Mesenchymal stem cell (in vitro differentiated cells and primary cell): ENCODE data around the gene GAST.
"Not testable (repeated sequence)": the region's sequence is repeated elsewhere in the genome, so short reads cannot be mapped to it uniquely, and the experiment has no call there.

Experiments used
- DNase-seq: peaks from one replicate; pipeline ENCODE4 v3.0.0-alpha.2; 2013
- H2AFZ ChIP-seq: one replicate; pipeline ENCODE4 v1.6.1; 2013; ENCODE audit warnings: low read depth, mild to moderate bottlenecking, control low read depth, inconsistent platforms, low read length, moderate library complexity
- H2AK5ac ChIP-seq: 2 replicates; pipeline ENCODE4 v1.6.1; 2013; ENCODE audit warnings: low read length, moderate library complexity, mild to moderate bottlenecking, inconsistent platforms; ENCODE audit not compliant: severe bottlenecking
- H2BK120ac ChIP-seq: one replicate; pipeline ENCODE4 v1.6.1; 2013; ENCODE audit warnings: low read depth, mild to moderate bottlenecking, inconsistent platforms, low read length, moderate library complexity
- H2BK12ac ChIP-seq, 2 experiments: one replicate each; pipeline ENCODE4 v1.6.1; 2013; ENCODE audit warnings: inconsistent platforms in 2 of 2, low read length in 2 of 2, mild to moderate bottlenecking in 2 of 2, moderate library complexity in 2 of 2, control low read depth in 1 of 2
- H2BK15ac ChIP-seq: one replicate; pipeline ENCODE4 v1.6.1; 2013; ENCODE audit warnings: mild to moderate bottlenecking, low read depth, inconsistent platforms; ENCODE audit not compliant: poor library complexity, severe bottlenecking
- H2BK5ac ChIP-seq: 2 replicates; pipeline ENCODE4 v1.6.1; 2013; ENCODE audit warnings: low read depth, mild to moderate bottlenecking, low read length, control low read depth, inconsistent platforms; ENCODE audit not compliant: poor library complexity, severe bottlenecking
- H3K14ac ChIP-seq, 2 experiments: one replicate each; pipeline ENCODE4 v1.6.1; 2013; ENCODE audit warnings: inconsistent platforms in 2 of 2, low read length in 2 of 2, control low read depth in 1 of 2, mild to moderate bottlenecking in 1 of 2, moderate library complexity in 1 of 2
- H3K18ac ChIP-seq, 2 experiments: one replicate each; pipeline ENCODE4 v1.6.1; 2013; ENCODE audit warnings: inconsistent platforms in 2 of 2, low read length in 2 of 2, control low read depth in 1 of 2, low read depth in 1 of 2, mild to moderate bottlenecking in 1 of 2
- H3K23ac ChIP-seq, 2 experiments: one replicate each; pipeline ENCODE4 v1.6.1; 2013; ENCODE audit warnings: inconsistent platforms in 2 of 2, low read length in 2 of 2, mild to moderate bottlenecking in 2 of 2, moderate library complexity in 2 of 2, control low read depth in 1 of 2
- H3K27ac ChIP-seq: 2 replicates; pipeline ENCODE4 v1.5.1; 2013; ENCODE audit warnings: mild to moderate bottlenecking, moderate library complexity, low read length, control low read depth, inconsistent platforms; ENCODE audit not compliant: poor library complexity, severe bottlenecking
- H3K27me3 ChIP-seq, 2 experiments: 2 replicates each; pipeline versions ENCODE4 v1.6.1 to v1.7.0; 2013; ENCODE audit warnings: low read length in 2 of 2, mild to moderate bottlenecking in 2 of 2, moderate library complexity in 2 of 2, control low read depth in 1 of 2, inconsistent platforms in 1 of 2; ENCODE audit not compliant: control insufficient read depth in 1 of 2, insufficient read depth in 1 of 2
- H3K36me3 ChIP-seq, 2 experiments: 2 replicates each; pipeline versions ENCODE4 v1.6.1 to v1.7.0; 2013; ENCODE audit warnings: low read length in 2 of 2, control low read depth in 1 of 2, inconsistent platforms in 1 of 2, low read depth in 1 of 2, mild to moderate bottlenecking in 1 of 2; ENCODE audit not compliant: insufficient read depth in 2 of 2, control insufficient read depth in 1 of 2
- H3K4ac ChIP-seq, 2 experiments: one replicate each; pipeline ENCODE4 v1.6.1; 2013; ENCODE audit warnings: inconsistent platforms in 2 of 2, low read length in 2 of 2, mild to moderate bottlenecking in 2 of 2, moderate library complexity in 2 of 2, control low read depth in 1 of 2, low read depth in 1 of 2
- H3K4me1 ChIP-seq: 2 replicates; pipeline ENCODE4 v1.6.1; 2013; ENCODE audit warnings: low read depth, low read length, control low read depth; ENCODE audit not compliant: control insufficient read depth, insufficient read depth
- H3K4me2 ChIP-seq: 2 replicates; pipeline ENCODE4 v1.6.1; 2013; ENCODE audit warnings: low read length, mild to moderate bottlenecking, inconsistent platforms; ENCODE audit not compliant: poor library complexity, severe bottlenecking
- H3K4me3 ChIP-seq, 2 experiments: 2 replicates each; pipeline versions ENCODE4 v1.5.1 to v1.7.0; 2013; ENCODE audit warnings: low read length in 2 of 2, mild to moderate bottlenecking in 2 of 2, control low read depth in 1 of 2, low read depth in 1 of 2; ENCODE audit not compliant: insufficient read depth in 1 of 2
- H3K79me1 ChIP-seq: replicated peaks from 2 replicates; pipeline ENCODE4 v1.6.1; 2013; ENCODE audit warnings: mild to moderate bottlenecking, control low read depth, low read length, inconsistent platforms; ENCODE audit not compliant: poor library complexity, severe bottlenecking
- H3K9ac ChIP-seq: 2 replicates; pipeline ENCODE4 v1.7.0; 2013; ENCODE audit warnings: mild to moderate bottlenecking, low read length, moderate library complexity
- H3K9me3 ChIP-seq: 2 replicates; pipeline ENCODE4 v1.7.0; 2013; ENCODE audit warnings: mild to moderate bottlenecking, low read length; ENCODE audit not compliant: control insufficient read depth
- H4K8ac ChIP-seq: one replicate; pipeline ENCODE4 v1.6.1; 2013; ENCODE audit warnings: inconsistent platforms, mild to moderate bottlenecking, low read length, moderate library complexity
- H4K91ac ChIP-seq: one replicate; pipeline ENCODE4 v1.6.1; 2013; ENCODE audit warnings: mild to moderate bottlenecking, low read length, inconsistent platforms
- WGBS: methylation state at CpG from one replicate; pipeline ENCODE4 v1.1.7; 2013; ENCODE audit warnings: mixed read lengths; 5-methylcytosine and 5-hydroxymethylcytosine counted together

The GAST gene

GRCh38 chr17:41684035-41684434 is 28.1 kb upstream of the GAST start:
- H3K4me2 ChIP-seq = no peak overlapping the region
- no peak overlapping the region for H2AFZ ChIP-seq
- no peak overlapping the region for H3K4ac ChIP-seq
- H4K8ac ChIP-seq = no peak overlapping the region
- H2BK5ac ChIP-seq = no peak overlapping the region
- H3K9me3 ChIP-seq = no peaks in the 10 kb centered on the region
- peaks cover 4% of the 10 kb centered on the region for H3K4me1 ChIP-seq
- H3K79me1 ChIP-seq = no peaks in the 10 kb centered on the region
- no peak for DNase-seq
- no peak overlapping the region for H3K27ac ChIP-seq
- whole genome bisulfite sequencing = 76% methylated on average over 3 of the region's 4 CpGs
- no peak overlapping the region for H2BK12ac ChIP-seq
- H4K91ac ChIP-seq = no peak overlapping the region
- no peaks in the 10 kb centered on the region for H3K36me3 ChIP-seq
- no peak overlapping the region for H3K14ac ChIP-seq
- H3K27me3 ChIP-seq = peaks cover 0 to 5% of the 10 kb centered on the region in 2 experiments
- H3K9ac ChIP-seq = no peak overlapping the region
- H2BK120ac ChIP-seq = no peak overlapping the region
- H2AK5ac ChIP-seq = no peak overlapping the region
- no peak overlapping the region for H2BK15ac ChIP-seq
- no peak overlapping the region for H3K18ac ChIP-seq
- H3K23ac ChIP-seq = no peak overlapping the region
- no peak overlapping the region for H3K4me3 ChIP-seq

- H3K4me2 ChIP-seq = not testable (repeated sequence)
These were observed 26.4 kb upstream of the GAST start for GRCh38 chr17:41685753-41686152.

GRCh38 chr17:41686281-41686680 is 25.9 kb upstream of the GAST start:
- Histone ChIP-seq H2BK5ac (no peak overlapping the region), H3K4me3 (no peak overlapping the region), H3K36me3 (peaks cover 13 to 19% of the 10 kb centered on the region in 2 experiments), H3K4me1 (peaks cover 7% of the 10 kb centered on the region), H2AK5ac (no peak overlapping the region), H3K79me1 (no peaks in the 10 kb centered on the region), H3K9ac (no peak overlapping the region), H3K4me2 (no peak overlapping the region), H3K14ac (no peak overlapping the region), H3K9me3 (no peaks in the 10 kb centered on the region), H3K18ac (no peak overlapping the region), H2BK120ac (no peak overlapping the region), H2BK15ac (no peak overlapping the region), H4K8ac (no peak overlapping the region), H2AFZ (no peak overlapping the region), H3K4ac (no peak overlapping the region), H4K91ac (no peak overlapping the region), H3K27ac (no peak overlapping the region), H3K23ac (no peak overlapping the region), H3K27me3 (peaks cover 0 to 5% of the 10 kb centered on the region in 2 experiments), H2BK12ac (no peak overlapping the region)
- 88% methylated on average over 3 of the region's 4 CpGs for WGBS
- no peak for DNase-seq

More at GRCh38 chr17:41685753-41686152, 26.4 kb upstream of the GAST start:
- H2BK15ac ChIP-seq, H2BK120ac ChIP-seq, H2BK12ac ChIP-seq, H2BK5ac ChIP-seq, H2AK5ac ChIP-seq, H3K18ac ChIP-seq, H3K23ac ChIP-seq, H3K9me3 ChIP-seq, H3K4me3 ChIP-seq, H2AFZ ChIP-seq, H4K8ac ChIP-seq, H3K14ac ChIP-seq, H3K27me3 ChIP-seq, H4K91ac ChIP-seq, H3K4me1 ChIP-seq, H3K79me1 ChIP-seq, H3K27ac ChIP-seq, H3K9ac ChIP-seq, H3K4ac ChIP-seq, DNase-seq: not testable (repeated sequence)
- H3K36me3 ChIP-seq = peaks cover 9 to 14% of the 10 kb centered on the region in 2 experiments
- 96% methylated on average over 13 of the region's 13 CpGs for WGBS

GRCh38 chr17:41687828-41688640 is 24.1 kb upstream of the GAST start:
- Histone ChIP-seq H3K9ac (peak overlapping the region; percentile 99), H2BK120ac (no peak overlapping the region), H3K14ac (no peak overlapping the region), H3K4me1 (peaks cover 12% of the 10 kb centered on the region), H3K4ac (peak overlapping the region; percentile 15 to 53), H2BK5ac (no peak overlapping the region), H3K4me2 (peak overlapping the region; percentile 81), H3K4me3 (peak overlapping the region; percentile 44 to 84), H3K36me3 (peaks cover 24 to 37% of the 10 kb centered on the region in 2 experiments), H3K9me3 (no peaks in the 10 kb centered on the region), H2AK5ac (peak overlapping the region; percentile 55), H3K27me3 (peaks cover 0 to 5% of the 10 kb centered on the region in 2 experiments), H3K18ac (peak overlapping the region; percentile 26 to 54), H2BK12ac (peak overlapping the region in 1 of 2 experiments; percentile 17), H4K8ac (peak overlapping the region; percentile 61), H3K79me1 (no peaks in the 10 kb centered on the region), H3K23ac (peak overlapping the region in 1 of 2 experiments; percentile 67), H3K27ac (peak overlapping the region; percentile 79), H2BK15ac (no peak overlapping the region), H2AFZ (no peak overlapping the region), H4K91ac (no peak overlapping the region)
- WGBS = 12% methylated on average over 22 of the region's 23 CpGs
- DNase-seq = peak; percentile 54
